CD4-positive, CD25-positive, alpha-beta regulatory T cell (primary cell): ENCODE results near the gene SELENOI. TPM values are rescaled to one million over a fixed set of nuclear protein-coding genes. Genes with fewer than 3 reads are reported as not detected.

Experiments used
- ATAC-seq, 2 donors: fragments of 150-1000 bp; cut with Tn5 transposase; one replicate each; pipeline ENCODE4 v1.10.0; 2021; ENCODE audit warnings: low read depth in 2 of 2, moderate number of reproducible peaks in 2 of 2, moderate library complexity in 1 of 2
- DNase-seq, 3 donors: peaks; one replicate each; pipeline versions ENCODE4 v3.0.0 to v3.0.0-alpha.2; 2012 to 2022; ENCODE audit warnings: mixed read lengths in 1 of 3
- H3K27ac ChIP-seq: one replicate; pipeline ENCODE4 v1.7.0; 2013; ENCODE audit warnings: mild to moderate bottlenecking, low read length; ENCODE audit not compliant: insufficient read depth, poor library complexity, severe bottlenecking
- H3K27me3 ChIP-seq: one replicate; pipeline ENCODE4 v1.7.0; 2013; ENCODE audit warnings: low read length; ENCODE audit not compliant: control insufficient read depth, insufficient read depth
- H3K36me3 ChIP-seq: one replicate; pipeline ENCODE4 v1.7.0; 2013; ENCODE audit warnings: mild to moderate bottlenecking, low read length, moderate library complexity; ENCODE audit not compliant: control insufficient read depth, insufficient read depth
- H3K4me1 ChIP-seq: 2 replicates; pipeline ENCODE4 v1.7.0; 2013; ENCODE audit warnings: mild to moderate bottlenecking, low read length; ENCODE audit not compliant: insufficient read depth, control insufficient read depth, poor library complexity, severe bottlenecking
- H3K4me3 ChIP-seq: one replicate; pipeline ENCODE4 v1.7.0; 2013; ENCODE audit warnings: low read depth, mild to moderate bottlenecking, low read length, moderate library complexity
- H3K9me3 ChIP-seq, 2 experiments: 1 replicate in 1 of 2; 2 replicates in 1 of 2; pipeline ENCODE4 v1.7.0; 2013; ENCODE audit warnings: low read length in 2 of 2, mild to moderate bottlenecking in 1 of 2, moderate library complexity in 1 of 2; ENCODE audit not compliant: control insufficient read depth in 2 of 2
- H3K27ac Mint-ChIP-seq, 3 donors: one replicate each; pipeline ENCODE4 v1.8.0; 2020 to 2022; ENCODE audit warnings: mild to moderate bottlenecking in 3 of 3, mixed read lengths in 3 of 3, moderate library complexity in 2 of 3
- H3K27me3 Mint-ChIP-seq: one replicate; pipeline ENCODE4 v1.8.0; 2022; ENCODE audit warnings: mild to moderate bottlenecking, mixed read lengths
- H3K36me3 Mint-ChIP-seq: one replicate; pipeline ENCODE4 v1.8.0; 2020; ENCODE audit warnings: mixed read lengths
- H3K4me1 Mint-ChIP-seq, 4 donors: one replicate each; pipeline ENCODE4 v1.8.0; 2020 to 2022; ENCODE audit warnings: mixed read lengths in 4 of 4, mild to moderate bottlenecking in 1 of 4
- H3K4me3 Mint-ChIP-seq, 4 donors: one replicate each; pipeline ENCODE4 v1.8.0; 2020 to 2022; ENCODE audit warnings: mild to moderate bottlenecking in 4 of 4, mixed read lengths in 4 of 4, moderate library complexity in 3 of 4
- H3K9me3 Mint-ChIP-seq, 7 donors: one replicate each; pipeline ENCODE4 v1.8.0; 2020 to 2022; ENCODE audit warnings: mixed read lengths in 7 of 7, mild to moderate bottlenecking in 3 of 7, moderate library complexity in 2 of 7
- polyA plus RNA-seq, 4 donors: library from polyadenylated mRNA; unstranded; fragments of 300-500 nt; fragmentation: Illumina TruSeq; gene quantifications; one replicate each; pipeline ENCODE4 v1.2.3, GENCODE V29; 2021
- total RNA-seq: library from RNA; stranded (reverse); gene quantifications from one replicate; pipeline ENCODE4 v1.2.3, GENCODE V29; 2022

The SELENOI gene
- total and polyA plus RNA-seq, 5 donors from 2014 or later = 6.0 to 42.8 (median 6.4) TPM

- Mint-ChIP-seq H3K27me3 (peaks cover 4% of the 10 kb centered on the region), H3K9me3 (peaks cover 0 to 5% (median 0%) of the 10 kb centered on the region in 7 donors), H3K27ac (no peak overlapping the region), H3K4me1 (no peaks in the 10 kb centered on the region), H3K36me3 (no peaks in the 10 kb centered on the region), H3K4me3 (no peak overlapping the region)
- Histone ChIP-seq H3K4me3 (no peak overlapping the region), H3K27me3 (peaks cover 3% of the 10 kb centered on the region), H3K27ac (no peak overlapping the region), H3K36me3 (no peaks in the 10 kb centered on the region), H3K9me3 (no peaks in the 10 kb centered on the region), H3K4me1 (no peaks in the 10 kb centered on the region)
- no peak for ATAC-seq
- DNase-seq = no peak
Observed at GRCh38 chr2:26442707-26443106, 96.8 kb downstream of the SELENOI start.

GRCh38 chr2:26444236-26444635 is 98.3 kb downstream of the SELENOI start:
- H3K27me3 ChIP-seq = no peaks in the 10 kb centered on the region
- DNase-seq (no peak), ATAC-seq (no peak)
- Mint-ChIP-seq H3K36me3 (no peaks in the 10 kb centered on the region), H3K9me3 (peaks cover 0 to 2% (median 0%) of the 10 kb centered on the region in 7 donors), H3K27ac (no peak overlapping the region), H3K4me3 (no peak overlapping the region), H3K27me3 (peaks cover 11% of the 10 kb centered on the region), H3K4me1 (no peaks in the 10 kb centered on the region)
- no peaks in the 10 kb centered on the region for H3K36me3 ChIP-seq
- no peak overlapping the region for H3K27ac ChIP-seq
- no peaks in the 10 kb centered on the region for H3K9me3 ChIP-seq
- no peak overlapping the region for H3K4me3 ChIP-seq
- H3K4me1 ChIP-seq = no peaks in the 10 kb centered on the region

Other genes with a start within 250 kb of the SELENOI start
- gene GAREM2, start 173.1 kb upstream of the SELENOI start, total RNA-seq = 4.0 TPM
- gene GAREM2, start 173.1 kb upstream of the SELENOI start, polyA plus RNA-seq = 1 to 10 TPM in 3 of 4 donors, under 1 TPM in 1; 0.77 to 1.7 (median 1.2) TPM
- 68.8 TPM for gene HADHA, start 101.5 kb upstream of the SELENOI start, total RNA-seq
- 100 to 1,000 TPM; 127 to 140 (median 131) TPM for gene HADHA, start 101.5 kb upstream of the SELENOI start, polyA plus RNA-seq
- 58.9 TPM for gene HADHB, start 101.2 kb upstream of the SELENOI start, total RNA-seq
- 100 to 1,000 TPM; 116 to 139 (median 127) TPM for gene HADHB, start 101.2 kb upstream of the SELENOI start, polyA plus RNA-seq
- gene ADGRF3, start 646 bp downstream of the SELENOI start, total RNA-seq = 1.8 TPM
- gene ADGRF3, start 646 bp downstream of the SELENOI start, polyA plus RNA-seq = under 1 TPM; 0.23 to 0.57 (median 0.32) TPM
- gene DRC1, start 55.8 kb downstream of the SELENOI start, total RNA-seq = not detected
- not detected for gene DRC1, start 55.8 kb downstream of the SELENOI start, polyA plus RNA-seq
- 2.3 TPM for gene OTOF, start 132.0 kb downstream of the SELENOI start, total RNA-seq
- under 1 TPM; 0.43 to 0.59 (median 0.49) TPM for gene OTOF, start 132.0 kb downstream of the SELENOI start, polyA plus RNA-seq